AG04449 (cell line): Measurements from ENCODE around the gene PKLR.

Experiments used
- CTCF ChIA-PET: fragments of 350-600 bp; formaldehyde crosslinking; extraction: SDS; loops from one replicate; lab custom pipeline; 2021; ENCODE audit warnings: antibody characterized with exemption; lab: Yijun Ruan, JAX
- POLR2A ChIA-PET: fragments of 400-600, 350-600 bp; formaldehyde crosslinking; extraction: SDS; loops from one replicate; lab custom pipeline; 2020; ENCODE audit warnings: antibody characterized with exemption, inconsistent platforms; lab: Yijun Ruan, JAX
- DNase-seq: peaks from one replicate; pipeline ENCODE4 v3.0.0-alpha.2; 2010; ENCODE audit warnings: low read depth, low spot score
- H3K4me3 ChIP-seq: 2 replicates; pipeline ENCODE4 v1.5.1; 2011; ENCODE audit warnings: low read depth, mild to moderate bottlenecking, control low read depth, low read length
- TF ChIP-seq, protein P1 (sequence below): IDR thresholded peaks from one replicate; pipeline ENCODE4 v1.5.1; 2011; ENCODE audit warnings: mild to moderate bottlenecking, moderate library complexity, low read length, control low read depth, inconsistent platforms; ENCODE audit not compliant: insufficient read depth; ENCODE audit errors: missing control alignments

PKLR gene

DNA sequence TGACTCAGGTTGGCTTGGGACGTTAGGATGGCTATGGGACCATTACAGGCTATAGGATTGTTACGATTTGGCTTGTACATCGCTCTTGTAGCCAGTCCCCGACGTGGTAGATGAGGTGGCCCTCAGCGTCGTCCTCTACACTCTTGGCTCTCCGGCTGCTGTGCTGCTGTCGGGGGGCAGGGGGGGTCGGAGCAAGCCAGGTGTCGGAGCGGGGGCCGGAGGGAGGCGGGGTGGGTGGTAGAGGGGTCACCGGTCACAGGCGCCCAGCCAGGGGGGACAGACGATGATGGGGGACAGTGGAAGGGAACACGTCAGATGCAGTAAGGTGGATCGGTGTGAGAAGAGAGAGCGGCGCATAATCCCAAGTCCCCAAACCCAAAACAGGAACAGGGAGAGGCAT lies 32.6 kb downstream of the PKLR start:
- no peak overlapping the region for H3K4me3 ChIP-seq
- POLR2A ChIA-PET = no interaction called here
- no peak for DNase-seq
- CTCF ChIA-PET = interaction anchor here (9.6 kb wide), 1 partner anchor 16 kb away, joined by 112 read pairs; the partner anchor contains the start of gene ENTREP3
- TF ChIP-seq, protein P1, sequence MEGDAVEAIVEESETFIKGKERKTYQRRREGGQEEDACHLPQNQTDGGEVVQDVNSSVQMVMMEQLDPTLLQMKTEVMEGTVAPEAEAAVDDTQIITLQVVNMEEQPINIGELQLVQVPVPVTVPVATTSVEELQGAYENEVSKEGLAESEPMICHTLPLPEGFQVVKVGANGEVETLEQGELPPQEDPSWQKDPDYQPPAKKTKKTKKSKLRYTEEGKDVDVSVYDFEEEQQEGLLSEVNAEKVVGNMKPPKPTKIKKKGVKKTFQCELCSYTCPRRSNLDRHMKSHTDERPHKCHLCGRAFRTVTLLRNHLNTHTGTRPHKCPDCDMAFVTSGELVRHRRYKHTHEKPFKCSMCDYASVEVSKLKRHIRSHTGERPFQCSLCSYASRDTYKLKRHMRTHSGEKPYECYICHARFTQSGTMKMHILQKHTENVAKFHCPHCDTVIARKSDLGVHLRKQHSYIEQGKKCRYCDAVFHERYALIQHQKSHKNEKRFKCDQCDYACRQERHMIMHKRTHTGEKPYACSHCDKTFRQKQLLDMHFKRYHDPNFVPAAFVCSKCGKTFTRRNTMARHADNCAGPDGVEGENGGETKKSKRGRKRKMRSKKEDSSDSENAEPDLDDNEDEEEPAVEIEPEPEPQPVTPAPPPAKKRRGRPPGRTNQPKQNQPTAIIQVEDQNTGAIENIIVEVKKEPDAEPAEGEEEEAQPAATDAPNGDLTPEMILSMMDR = no peak

DNA sequence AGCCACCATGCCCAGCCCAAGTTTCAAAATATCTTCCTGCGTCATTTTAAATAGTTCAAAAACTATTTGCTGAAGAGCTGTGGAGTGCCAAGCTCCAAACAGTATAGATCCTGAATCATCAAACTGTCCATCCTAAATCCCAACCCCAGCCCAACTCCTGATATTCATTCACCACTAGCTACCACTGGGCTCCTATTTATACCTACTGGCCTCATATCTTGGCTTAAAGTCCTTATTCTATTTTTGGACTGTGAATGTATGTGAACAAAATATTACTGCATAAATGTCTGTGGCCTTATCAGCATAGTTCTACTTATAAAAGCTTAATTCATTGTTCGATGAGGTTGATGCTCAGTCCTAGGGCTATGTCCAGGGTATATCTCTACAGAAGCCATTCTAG lies 33.9 kb downstream of the PKLR start:
- TF ChIP-seq, protein P1 = no peak
- CTCF ChIA-PET = interaction anchor here (1.0 to 5.3 kb wide), 5 partner anchors 10 to 382 kb away, joined by 3 to 77 read pairs (median 5); partner anchors contain the start of genes FDPS and HCN3
- no peak overlapping the region for H3K4me3 ChIP-seq
- POLR2A ChIA-PET = interaction anchor here (0.9 kb wide), 1 partner anchor 10 kb away, joined by 3 read pairs; the partner anchor contains the start of gene HCN3
- no peak for DNase-seq

DNA sequence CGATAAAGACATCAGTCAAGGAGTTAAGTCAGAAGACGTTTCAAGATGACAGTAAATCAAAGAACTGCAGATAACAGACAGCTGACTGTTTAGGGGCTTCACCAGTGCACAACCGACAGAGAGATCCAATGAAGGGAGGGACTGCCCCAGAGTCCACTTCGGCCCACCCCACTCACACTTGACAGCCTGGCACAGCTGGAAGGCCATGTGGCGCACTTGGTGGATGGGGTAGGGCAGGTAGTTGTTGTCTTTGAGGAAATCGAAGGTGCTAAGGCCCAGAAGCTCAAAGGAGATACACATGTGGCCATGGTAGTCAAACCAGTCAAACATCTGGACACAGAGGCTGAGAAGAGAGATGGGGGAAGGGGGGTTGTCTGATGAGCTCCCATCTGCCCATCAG lies 34.7 kb downstream of the PKLR start:
- no peak overlapping the region for H3K4me3 ChIP-seq
- TF ChIP-seq, protein P1 = no peak
- DNase-seq = no peak
- ChIA-PET CTCF (interaction anchor here (0.8 to 5.3 kb wide), 7 partner anchors 10 to 94 kb away, joined by 3 to 77 read pairs (median 4); partner anchors contain the start of genes FDPS, HCN3 and KRTCAP2), POLR2A (interaction anchor here (0.9 to 1.2 kb wide), 2 partner anchors 11 kb away, joined by 3 read pairs; partner anchors contain the start of genes ENTREP3 and HCN3)

DNA sequence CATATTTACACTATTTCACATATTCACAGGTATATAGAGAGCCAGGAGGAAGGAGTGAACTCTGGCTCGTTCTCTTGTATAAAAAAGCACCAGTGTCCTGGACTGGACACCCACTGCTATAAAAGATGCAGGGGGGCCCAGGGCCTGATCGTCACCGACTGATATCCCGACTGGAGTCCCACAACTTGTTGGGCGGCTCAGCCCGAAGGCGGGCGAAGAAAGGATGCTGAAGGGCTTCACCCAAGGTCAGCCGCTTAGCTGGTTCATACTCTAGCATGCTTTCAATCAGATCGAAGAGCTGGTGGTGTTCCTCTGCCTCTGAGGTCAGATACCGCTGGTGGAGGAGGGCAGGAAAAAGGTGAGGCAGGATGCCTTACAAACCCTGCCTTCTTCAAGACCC lies 38.2 kb downstream of the PKLR start:
- POLR2A ChIA-PET = interaction anchor here (0.9 kb wide), 1 partner anchor 10 kb away, joined by 5 read pairs; the partner anchor contains the start of gene CLK2
- no peak for DNase-seq
- CTCF ChIA-PET = interaction anchor here (1.0 to 5.3 kb wide), 3 partner anchors 9 to 61 kb away, joined by 3 to 77 read pairs (median 7); no protein-coding TSS in a partner anchor
- TF ChIP-seq, protein P1 = no peak
- no peak overlapping the region for H3K4me3 ChIP-seq

DNA sequence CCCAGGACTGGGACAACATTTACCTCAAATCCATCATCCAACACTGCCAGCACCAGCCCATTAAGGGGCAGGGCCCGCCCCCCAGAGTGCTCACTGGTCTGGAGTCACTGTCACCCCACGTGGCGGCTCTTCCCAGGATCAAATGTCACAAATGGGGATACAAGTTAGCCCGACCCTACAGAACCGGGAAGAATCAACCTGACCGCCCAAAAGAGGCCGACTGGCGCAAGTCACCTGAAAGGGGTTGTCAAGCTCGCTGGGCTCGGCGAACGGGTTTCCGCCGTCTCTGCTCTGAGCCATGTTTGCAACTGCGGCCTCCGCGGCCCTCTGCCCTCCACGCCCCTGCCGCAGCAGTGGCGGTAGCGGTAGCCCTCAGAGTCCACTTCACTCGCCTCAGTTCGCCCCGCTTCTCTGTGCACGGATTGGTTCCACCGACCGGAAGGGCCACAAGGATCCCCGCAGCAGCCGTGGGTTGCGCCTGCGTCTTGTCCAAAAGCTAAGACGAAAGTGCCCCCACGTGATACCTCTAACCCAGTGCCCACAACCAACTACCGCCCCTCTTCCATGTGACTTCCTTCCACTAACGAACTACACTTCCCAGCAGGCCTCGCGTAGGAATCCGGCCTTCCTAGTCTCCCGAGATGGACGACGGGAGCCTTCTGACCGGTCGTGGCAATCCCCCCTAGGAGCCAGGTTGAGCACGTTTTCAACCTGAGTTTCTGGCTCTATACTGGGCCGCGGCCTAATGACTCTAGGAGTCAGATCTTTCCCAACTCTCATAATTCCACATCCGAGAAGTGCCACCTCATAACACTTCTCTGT lies 39.2 kb downstream of the PKLR start, which contains the start of gene SCAMP3:
Gene SCAMP3 (minus strand): TSS at position 509 of the 822 bp plus-strand sequence. CDS start 209 bp downstream, at position 300.
- POLR2A ChIA-PET = interaction anchor here (0.8 to 1.7 kb wide), 8 partner anchors 11 to 61 kb away, joined by 3 to 13 read pairs (median 4); partner anchors contain the start of genes CLK2, HCN3 and MTX1
- H3K4me3 ChIP-seq = peak within 1 kb of the TSS; percentile 97
- TF ChIP-seq, protein P1 = no peak
- CTCF ChIA-PET = interaction anchor here (0.8 to 4.8 kb wide), 3 partner anchors 12 to 62 kb away, joined by 3 to 97 read pairs (median 4); partner anchors contain the start of gene RUSC1
- peak; percentile 92 for DNase-seq
